A673 (cell line): ENCODE results near the gene RBM12. TPM values are rescaled to one million over a fixed set of nuclear protein-coding genes. Genes with fewer than 3 reads are reported as not detected.

Experiments used
- BruUV-seq: library from RNA; stranded (reverse); fragments of 400-500 nt; replicated peaks from 2 replicates; lab custom pipeline; 2021; lab: Mats Ljungman, UMichigan
- CTCF ChIA-PET: fragments of 300-600 bp; sonication (Branson Sonifier 250); formaldehyde crosslinking; loops from one replicate; lab custom pipeline; 2022; ENCODE audit warnings: antibody characterized with exemption; lab: Charles Lee
- POLR2A ChIA-PET: fragments of 300-600 bp; sonication (Branson Sonifier 250); formaldehyde crosslinking; loops from one replicate; lab custom pipeline; 2022; ENCODE audit warnings: antibody characterized with exemption; ENCODE audit not compliant: low non-redundant PET; lab: Charles Lee
- DNase-seq: peaks from one replicate; pipeline ENCODE4 v3.0.0-alpha.2; 2015; ENCODE audit warnings: low spot score
- H3K27ac ChIP-seq: fragments of 200-600 bp; sonication (generic); 2 replicates; pipeline ENCODE4 v1.5.1; 2016; ENCODE audit warnings: mixed run types, low read depth, mild to moderate bottlenecking, mixed read lengths, antibody characterized with exemption, low read length; ENCODE audit not compliant: poor library complexity, severe bottlenecking
- H3K27me3 ChIP-seq: fragments of 200-600 bp; sonication (generic); replicated peaks from 2 replicates; pipeline ENCODE4 v1.6.1; 2017; ENCODE audit warnings: mixed run types, low read depth, mild to moderate bottlenecking, mixed read lengths, antibody characterized with exemption, low read length; ENCODE audit not compliant: insufficient read depth, poor library complexity
- H3K36me3 ChIP-seq: fragments of 200-600 bp; sonication (generic); 2 replicates; pipeline ENCODE4 v1.6.1; 2016; ENCODE audit warnings: mixed run types, mild to moderate bottlenecking, mixed read lengths, antibody characterized with exemption, low read length; ENCODE audit not compliant: insufficient read depth, poor library complexity, severe bottlenecking
- H3K4me1 ChIP-seq: fragments of 200-600 bp; sonication (generic); 2 replicates; pipeline ENCODE4 v1.6.1; 2017; ENCODE audit warnings: mixed run types, mild to moderate bottlenecking, mixed read lengths, antibody characterized with exemption, low read length; ENCODE audit not compliant: insufficient read depth, poor library complexity, severe bottlenecking
- H3K4me3 ChIP-seq: fragments of 200-600 bp; sonication (generic); 2 replicates; pipeline ENCODE4 v1.5.1; 2016; ENCODE audit warnings: low read depth, mixed run types, mild to moderate bottlenecking, mixed read lengths, low read length; ENCODE audit not compliant: poor library complexity, severe bottlenecking
- H3K9me3 ChIP-seq: fragments of 200-600 bp; sonication (generic); 2 replicates; pipeline ENCODE4 v1.6.1; 2016; ENCODE audit warnings: mixed run types, low read depth, mild to moderate bottlenecking, mixed read lengths, antibody characterized with exemption, low read length; ENCODE audit not compliant: poor library complexity, severe bottlenecking
- CTCF ChIP-seq: fragments of 300-800, 200-600 bp; sonication (generic); conservative IDR thresholded peaks from 2 replicates; pipeline ENCODE4 v1.5.1; 2017; ENCODE audit warnings: low read depth, mild to moderate bottlenecking, antibody characterized with exemption, low read length, moderate library complexity, mixed read lengths
- EZH2 ChIP-seq: fragments of 200-600 bp; sonication (generic); IDR thresholded peaks from 2 replicates; pipeline ENCODE4 v1.6.1; 2017; ENCODE audit warnings: borderline replicate concordance, low read depth, mild to moderate bottlenecking, mixed read lengths, antibody characterized with exemption, low read length; ENCODE audit not compliant: poor library complexity, severe bottlenecking
- intact Hi-C: fragments of 100-400 bp; cut with micrococcal nuclease; formaldehyde crosslinking; loops from one replicate; pipeline ENCODE4 v1.10.0; 2022; ENCODE audit not compliant: unreplicated experiment
- total RNA-seq: library from RNA; stranded (reverse); gene quantifications from 2 replicates; pipeline ENCODE4 v1.2.3, GENCODE V29; 2021

Gene RBM12
- total RNA-seq, 1 experiment from 2014 or later: 124 TPM

DNA sequence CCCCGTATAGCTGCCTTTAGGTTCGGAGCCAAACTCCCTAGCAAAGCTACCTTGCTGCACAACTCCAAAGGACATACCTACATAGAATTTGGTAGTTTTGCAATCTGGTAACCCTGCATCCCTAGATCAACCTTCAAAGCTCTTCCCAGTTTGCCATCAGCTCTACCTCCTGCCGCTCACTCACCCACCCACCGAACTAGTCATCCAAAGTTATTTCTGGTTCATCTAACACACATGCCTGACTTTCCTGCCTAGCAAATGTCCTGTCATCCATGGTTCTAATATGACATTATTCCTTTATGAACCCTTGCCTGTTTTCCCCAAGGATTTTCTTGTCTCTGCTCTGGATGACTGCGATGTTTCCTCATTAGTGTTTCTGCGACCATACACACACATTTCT, 27.4 kb downstream of the RBM12 start:
- no peak for DNase-seq
- Histone ChIP-seq H3K4me1 (peaks cover 7% of the 10 kb centered on the region), H3K27me3 (no peaks in the 10 kb centered on the region), H3K36me3 (peaks cover 3% of the 10 kb centered on the region), H3K9me3 (no peaks in the 10 kb centered on the region), H3K4me3 (no peak overlapping the region), H3K27ac (no peak overlapping the region)
- CTCF ChIA-PET: no interaction called here
- intact Hi-C loops: no loop called here
- no TSS peak for BruUV-seq
- TF ChIP-seq EZH2: no peak
- TF ChIP-seq CTCF: no peak
- POLR2A ChIA-PET: no interaction called here

- intact Hi-C loops: no loop called here
- Histone ChIP-seq H3K4me3 (no peak overlapping the region), H3K36me3 (peaks cover 15% of the 10 kb centered on the region), H3K4me1 (peaks cover 7% of the 10 kb centered on the region), H3K27me3 (no peaks in the 10 kb centered on the region), H3K27ac (peak overlapping the region; percentile 5), H3K9me3 (no peaks in the 10 kb centered on the region)
- ChIA-PET POLR2A (no interaction called here), CTCF (no interaction called here)
- no peak for DNase-seq
- TF ChIP-seq EZH2: no peak
- no peak for TF ChIP-seq CTCF
- BruUV-seq: no TSS peak
Measured at GRCh38 chr20:35636095-35636494, 28.6 kb downstream of the RBM12 start.

GRCh38 chr20:35635652-35636051, 29.0 kb downstream of the RBM12 start:
- Histone ChIP-seq H3K9me3 (no peaks in the 10 kb centered on the region), H3K4me3 (no peak overlapping the region), H3K36me3 (peaks cover 20% of the 10 kb centered on the region), H3K27me3 (no peaks in the 10 kb centered on the region), H3K27ac (no peak overlapping the region), H3K4me1 (peaks cover 4% of the 10 kb centered on the region)
- intact Hi-C loops: no loop called here
- BruUV-seq: no TSS peak
- no peak for TF ChIP-seq EZH2
- TF ChIP-seq CTCF: no peak
- POLR2A ChIA-PET: no interaction called here
- CTCF ChIA-PET: no interaction called here
- no peak for DNase-seq
